Subcutaneous abdominal adipose tissue (tissue), 5 donors: ENCODE measurements around the gene ACAN.

Source experiments
- H3K27ac ChIP-seq: one replicate; pipeline ENCODE4 v1.7.0; 2013; ENCODE audit warnings: low read depth, mild to moderate bottlenecking, inconsistent platforms, low read length, moderate library complexity
- H3K27me3 ChIP-seq, 5 donors: one replicate each; pipeline ENCODE4 v1.7.0; 2013; ENCODE audit warnings: low read length in 5 of 5, inconsistent platforms in 1 of 5; ENCODE audit not compliant: control insufficient read depth in 5 of 5, insufficient read depth in 4 of 5
- H3K36me3 ChIP-seq, 5 donors: one replicate each; pipeline ENCODE4 v1.7.0; 2013; ENCODE audit warnings: low read length in 5 of 5; ENCODE audit not compliant: control insufficient read depth in 5 of 5, insufficient read depth in 5 of 5
- H3K4me1 ChIP-seq, 5 donors: one replicate each; pipeline ENCODE4 v1.7.0; 2013; ENCODE audit warnings: low read length in 5 of 5, mild to moderate bottlenecking in 3 of 5, moderate library complexity in 1 of 5; ENCODE audit not compliant: control insufficient read depth in 5 of 5, insufficient read depth in 5 of 5
- H3K4me3 ChIP-seq, 5 donors: one replicate each; pipeline ENCODE4 v1.7.0; 2013; ENCODE audit warnings: low read length in 5 of 5, low read depth in 1 of 5
- H3K9ac ChIP-seq, 5 donors: one replicate each; pipeline ENCODE4 v1.7.0; 2013; ENCODE audit warnings: low read length in 5 of 5, mild to moderate bottlenecking in 4 of 5, moderate library complexity in 3 of 5
- H3K9me3 ChIP-seq, 5 donors: one replicate each; pipeline ENCODE4 v1.7.0; 2013; ENCODE audit warnings: low read length in 5 of 5; ENCODE audit not compliant: control insufficient read depth in 5 of 5
- donor health status: healthy.
- donor health status: healthy.
- donor health status: healthy.
- donor health status: healthy.
- donor health status: healthy.

ACAN gene

GRCh38 chr15:88897142-88897455 is 93.9 kb downstream of the ACAN start:
- Histone ChIP-seq H3K4me3 (peak overlapping the region in 4 of 5 donors; percentile 26 to 43 (median 38)), H3K4me1 (peaks cover 13 to 45% (median 35%) of the 10 kb centered on the region in 5 donors), H3K27ac (no peak overlapping the region), H3K27me3 (peaks cover 2 to 24% (median 19%) of the 10 kb centered on the region in 5 donors), H3K9me3 (no peaks in the 10 kb centered on the region), H3K36me3 (peaks cover 0 to 26% (median 16%) of the 10 kb centered on the region in 5 donors), H3K9ac (peak overlapping the region in 4 of 5 donors; percentile 50 to 65 (median 59))

- peak overlapping the region in 4 of 5 donors; percentile 32 to 43 (median 38) for H3K4me3 ChIP-seq
These were observed 94.4 kb downstream of the ACAN start for GRCh38 chr15:88897456-88898194.

GRCh38 chr15:88898736-88899135 is 95.5 kb downstream of the ACAN start:
- Histone ChIP-seq H3K4me1 (peaks cover 13 to 45% (median 35%) of the 10 kb centered on the region in 5 donors), H3K9ac (no peak overlapping the region), H3K4me3 (no peak overlapping the region), H3K27me3 (peaks cover 2 to 16% (median 11%) of the 10 kb centered on the region in 5 donors), H3K36me3 (peaks cover 0 to 41% (median 26%) of the 10 kb centered on the region in 5 donors), H3K27ac (no peak overlapping the region), H3K9me3 (no peaks in the 10 kb centered on the region)

More at GRCh38 chr15:88897456-88898194, 94.4 kb downstream of the ACAN start:
- Histone ChIP-seq H3K9me3 (no peaks in the 10 kb centered on the region), H3K4me1 (peaks cover 13 to 45% (median 35%) of the 10 kb centered on the region in 5 donors), H3K27me3 (peaks cover 2 to 24% (median 18%) of the 10 kb centered on the region in 5 donors), H3K27ac (no peak overlapping the region), H3K9ac (peak overlapping the region in 2 of 5 donors; percentile 22 to 53), H3K36me3 (peaks cover 0 to 31% (median 21%) of the 10 kb centered on the region in 5 donors)

GRCh38 chr15:88899251-88899650 is 96.0 kb downstream of the ACAN start:
- no peak overlapping the region for H3K27ac ChIP-seq
- no peaks in the 10 kb centered on the region for H3K9me3 ChIP-seq
- H3K4me3 ChIP-seq, result no peak overlapping the region
- H3K36me3 ChIP-seq, result peaks cover 0 to 44% (median 27%) of the 10 kb centered on the region in 5 donors
- H3K27me3 ChIP-seq, result peaks cover 2 to 12% (median 6%) of the 10 kb centered on the region in 5 donors
- H3K4me1 ChIP-seq, result peaks cover 13 to 44% (median 34%) of the 10 kb centered on the region in 5 donors
- H3K9ac ChIP-seq, result no peak overlapping the region

- Histone ChIP-seq H3K9ac (no peak overlapping the region), H3K4me1 (peaks cover 13 to 43% (median 33%) of the 10 kb centered on the region in 5 donors), H3K27ac (no peak overlapping the region), H3K4me3 (no peak overlapping the region), H3K36me3 (peaks cover 0 to 45% (median 28%) of the 10 kb centered on the region in 5 donors), H3K27me3 (peaks cover 0 to 4% (median 2%) of the 10 kb centered on the region in 5 donors), H3K9me3 (no peaks in the 10 kb centered on the region)
These were observed 97.2 kb downstream of the ACAN start for GRCh38 chr15:88900309-88900981.

- Histone ChIP-seq H3K9me3 (no peaks in the 10 kb centered on the region), H3K9ac (no peak overlapping the region), H3K27me3 (no peaks in the 10 kb centered on the region), H3K4me1 (peaks cover 13 to 42% (median 30%) of the 10 kb centered on the region in 5 donors), H3K4me3 (no peak overlapping the region), H3K36me3 (peaks cover 0 to 50% (median 29%) of the 10 kb centered on the region in 5 donors), H3K27ac (no peak overlapping the region)
These were observed 97.8 kb downstream of the ACAN start for GRCh38 chr15:88900982-88901418.

- Histone ChIP-seq H3K27ac (no peak overlapping the region), H3K4me1 (peaks cover 12 to 36% (median 23%) of the 10 kb centered on the region in 5 donors), H3K9me3 (no peaks in the 10 kb centered on the region), H3K36me3 (peaks cover 0 to 53% (median 34%) of the 10 kb centered on the region in 5 donors), H3K27me3 (no peaks in the 10 kb centered on the region), H3K4me3 (no peak overlapping the region), H3K9ac (no peak overlapping the region)
These were observed 98.4 kb downstream of the ACAN start for GRCh38 chr15:88901508-88902220.

- Histone ChIP-seq H3K27ac (no peak overlapping the region), H3K36me3 (peaks cover 0 to 58% (median 37%) of the 10 kb centered on the region in 5 donors), H3K9ac (no peak overlapping the region), H3K27me3 (no peaks in the 10 kb centered on the region), H3K4me1 (peaks cover 6 to 30% (median 17%) of the 10 kb centered on the region in 5 donors), H3K9me3 (no peaks in the 10 kb centered on the region), H3K4me3 (no peak overlapping the region)
These were observed 99.1 kb downstream of the ACAN start for GRCh38 chr15:88902221-88902835.

GRCh38 chr15:88902846-88903245 is 99.6 kb downstream of the ACAN start:
- Histone ChIP-seq H3K4me1 (peaks cover 5 to 25% (median 13%) of the 10 kb centered on the region in 5 donors), H3K36me3 (peaks cover 0 to 62% (median 38%) of the 10 kb centered on the region in 5 donors), H3K27ac (no peak overlapping the region), H3K4me3 (no peak overlapping the region), H3K9ac (no peak overlapping the region), H3K9me3 (no peaks in the 10 kb centered on the region), H3K27me3 (no peaks in the 10 kb centered on the region)
